Tongue (tissue), 2 donors: Measurements from ENCODE around the gene GARS1. TPM values are rescaled to one million over a fixed set of nuclear protein-coding genes. Genes with fewer than 3 reads are reported as not detected.
A peak's percentile ranks its signal among the peaks of the same experiment; 100 is the strongest.
"Not testable (repeated sequence)": the region's sequence is repeated elsewhere in the genome, so short reads cannot be mapped to it uniquely, and the experiment has no call there.

ENCODE experiments used
- DNase-seq: peaks from one replicate; pipeline ENCODE4 v3.0.0-alpha.2; 2015
- total RNA-seq: library from RNA; depleted of rRNA; stranded (reverse); fragments of >200 nt; gene quantifications from one replicate; pipeline ENCODE4 v1.2.3, GENCODE V29; 2014

The GARS1 gene
- total RNA-seq, 1 donor from 2014 or later: 45.3 TPM

GRCh38 chr7:30572212-30572841 lies 22.4 kb upstream of the GARS1 start:
- no peak for DNase-seq

GRCh38 chr7:30575910-30576309 lies 18.8 kb upstream of the GARS1 start:
- DNase-seq: no peak

GRCh38 chr7:30583181-30583580 lies 11.5 kb upstream of the GARS1 start:
- DNase-seq: no peak

GRCh38 chr7:30584415-30584814 lies 10.3 kb upstream of the GARS1 start:
- DNase-seq: no peak

- DNase-seq: no peak
Measured at GRCh38 chr7:30584965-30585364, 9.7 kb upstream of the GARS1 start.

- no peak for DNase-seq
Measured at GRCh38 chr7:30585675-30586074, 9.0 kb upstream of the GARS1 start.

- DNase-seq: not testable (repeated sequence)
Measured at GRCh38 chr7:30587547-30587946, 7.1 kb upstream of the GARS1 start.

GRCh38 chr7:30589111-30589510 lies 5.6 kb upstream of the GARS1 start:
- DNase-seq: no peak

GRCh38 chr7:30594048-30594539 lies 584 bp upstream of the GARS1 start:
- no peak for DNase-seq

- peak; percentile 27 for DNase-seq
Measured at GRCh38 chr7:30595436-30596013, 847 bp downstream of the GARS1 start.

GRCh38 chr7:30596014-30596641 lies 1.4 kb downstream of the GARS1 start:
- peak; percentile 31 for DNase-seq

- DNase-seq: no peak
Measured at GRCh38 chr7:30596721-30597120, 2.0 kb downstream of the GARS1 start.

- DNase-seq: no peak
Measured at GRCh38 chr7:30598121-30598876, 3.6 kb downstream of the GARS1 start.

GRCh38 chr7:30604901-30605300 lies 10.2 kb downstream of the GARS1 start:
- DNase-seq: no peak

- no peak for DNase-seq
Measured at GRCh38 chr7:30605832-30606231, 11.2 kb downstream of the GARS1 start.

GRCh38 chr7:30612658-30613265 lies 18.1 kb downstream of the GARS1 start:
- DNase-seq: no peak

- no peak for DNase-seq
Measured at GRCh38 chr7:30613366-30614325, 19.0 kb downstream of the GARS1 start.

GRCh38 chr7:30616318-30616717 lies 21.6 kb downstream of the GARS1 start:
- DNase-seq: no peak

GRCh38 chr7:30617359-30617758 lies 22.7 kb downstream of the GARS1 start:
- DNase-seq: peak; percentile 9

- no peak for DNase-seq
Measured at GRCh38 chr7:30618080-30618676, 23.5 kb downstream of the GARS1 start.

- no peak for DNase-seq
Measured at GRCh38 chr7:30618961-30619360, 24.3 kb downstream of the GARS1 start.
